ENCODE results near the gene EHMT1. TPM values are rescaled to one million over a fixed set of nuclear protein-coding genes. Genes with fewer than 3 reads are reported as not detected.
"Not testable (repeated sequence)": the region's sequence is repeated elsewhere in the genome, so short reads cannot be mapped to it uniquely, and the experiment has no call there.

Gene EHMT1
- total and polyA plus RNA-seq, 9 of the 15 experiments (the other 6 are each of a cell fraction or from before 2014, with no cell fraction given) = 2.2 to 76.0 (median 36.4) TPM

DNA sequence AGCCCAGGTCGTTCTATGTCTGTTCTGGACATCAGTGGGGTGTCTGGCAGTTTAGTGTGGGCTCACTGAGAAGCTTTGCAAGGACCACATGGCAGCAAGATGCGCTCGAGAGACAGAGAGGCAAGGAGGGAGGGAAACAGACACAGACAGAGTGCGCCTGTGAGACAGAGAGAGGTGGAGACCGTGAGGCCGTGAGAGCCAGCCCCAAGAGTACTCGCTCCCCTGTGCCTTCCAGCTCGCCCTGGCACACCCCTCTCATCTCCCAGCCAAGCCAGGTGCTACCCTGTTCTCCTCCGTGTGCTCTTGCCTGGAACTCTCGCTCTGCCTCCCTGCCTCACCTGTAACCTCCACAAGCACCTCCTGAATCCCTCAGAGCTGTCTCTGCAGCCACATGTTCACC lies 106.8 kb downstream of the EHMT1 start:
- Histone ChIP-seq H3K4me2 (ENCODE audit: insufficient read depth, low read length) (no peak overlapping the region), H3K79me2 (ENCODE audit: control insufficient read depth, insufficient read depth, low read length) (peaks cover 57% of the 10 kb centered on the region), H3K36me3 (ENCODE audit: control insufficient read depth, insufficient read depth, low read length) (peaks cover 75% of the 10 kb centered on the region), H4K20me1 (replicated peaks; ENCODE audit: control insufficient read depth, insufficient read depth, low read length) (no peaks in the 10 kb centered on the region), H2AFZ (ENCODE audit: low read depth, low read length) (no peak overlapping the region), H3K4me3 (no peak overlapping the region), H3K4me1 (replicated peaks in 1 of 2; ENCODE audit: control insufficient read depth in 2 of 2, insufficient read depth in 2 of 2, low read length in 2 of 2) (peaks cover 2 to 16% of the 10 kb centered on the region in 2 experiments; a peak in 3 of 5 replicates), H3K9me3 (replicated peaks; ENCODE audit: control insufficient read depth, insufficient read depth, low read depth, low read length) (peaks cover 11% of the 10 kb centered on the region), H3K9me1 (ENCODE audit: control insufficient read depth, insufficient read depth, low read length) (no peaks in the 10 kb centered on the region), H3K9ac (ENCODE audit: insufficient read depth in 1 of 2, low read depth in 2 of 2, low read length in 2 of 2) (0 out of 4 replicates have a peak overlapping the region, but pooled peaks of 1 of the 2 experiments have one; percentile 33), H3K27ac (ENCODE audit: extremely low read depth, low read depth, low read length) (no peak overlapping the region), H3K27me3 (ENCODE audit: control insufficient read depth in 2 of 2, insufficient read depth in 2 of 2, low read length in 2 of 2) (no peaks in the 10 kb centered on the region)
- DNase-seq (ENCODE audit: extremely low read depth in 1 of 4, low spot score in 3 of 4) (no peak), FAIRE-seq (no peak), ATAC-seq (no peak)
- 96% methylated on average over 10 of the region's 10 CpGs for WGBS (ENCODE audit: insufficient coverage, low coverage, missing lambda C conversion rate)
- TF ChIP-seq, protein P1, sequence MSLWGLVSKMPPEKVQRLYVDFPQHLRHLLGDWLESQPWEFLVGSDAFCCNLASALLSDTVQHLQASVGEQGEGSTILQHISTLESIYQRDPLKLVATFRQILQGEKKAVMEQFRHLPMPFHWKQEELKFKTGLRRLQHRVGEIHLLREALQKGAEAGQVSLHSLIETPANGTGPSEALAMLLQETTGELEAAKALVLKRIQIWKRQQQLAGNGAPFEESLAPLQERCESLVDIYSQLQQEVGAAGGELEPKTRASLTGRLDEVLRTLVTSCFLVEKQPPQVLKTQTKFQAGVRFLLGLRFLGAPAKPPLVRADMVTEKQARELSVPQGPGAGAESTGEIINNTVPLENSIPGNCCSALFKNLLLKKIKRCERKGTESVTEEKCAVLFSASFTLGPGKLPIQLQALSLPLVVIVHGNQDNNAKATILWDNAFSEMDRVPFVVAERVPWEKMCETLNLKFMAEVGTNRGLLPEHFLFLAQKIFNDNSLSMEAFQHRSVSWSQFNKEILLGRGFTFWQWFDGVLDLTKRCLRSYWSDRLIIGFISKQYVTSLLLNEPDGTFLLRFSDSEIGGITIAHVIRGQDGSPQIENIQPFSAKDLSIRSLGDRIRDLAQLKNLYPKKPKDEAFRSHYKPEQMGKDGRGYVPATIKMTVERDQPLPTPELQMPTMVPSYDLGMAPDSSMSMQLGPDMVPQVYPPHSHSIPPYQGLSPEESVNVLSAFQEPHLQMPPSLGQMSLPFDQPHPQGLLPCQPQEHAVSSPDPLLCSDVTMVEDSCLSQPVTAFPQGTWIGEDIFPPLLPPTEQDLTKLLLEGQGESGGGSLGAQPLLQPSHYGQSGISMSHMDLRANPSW (CRISPR knock-in tag; IDR thresholded peaks at IDR 0.05) = no peak
- TF ChIP-seq, protein P2, sequence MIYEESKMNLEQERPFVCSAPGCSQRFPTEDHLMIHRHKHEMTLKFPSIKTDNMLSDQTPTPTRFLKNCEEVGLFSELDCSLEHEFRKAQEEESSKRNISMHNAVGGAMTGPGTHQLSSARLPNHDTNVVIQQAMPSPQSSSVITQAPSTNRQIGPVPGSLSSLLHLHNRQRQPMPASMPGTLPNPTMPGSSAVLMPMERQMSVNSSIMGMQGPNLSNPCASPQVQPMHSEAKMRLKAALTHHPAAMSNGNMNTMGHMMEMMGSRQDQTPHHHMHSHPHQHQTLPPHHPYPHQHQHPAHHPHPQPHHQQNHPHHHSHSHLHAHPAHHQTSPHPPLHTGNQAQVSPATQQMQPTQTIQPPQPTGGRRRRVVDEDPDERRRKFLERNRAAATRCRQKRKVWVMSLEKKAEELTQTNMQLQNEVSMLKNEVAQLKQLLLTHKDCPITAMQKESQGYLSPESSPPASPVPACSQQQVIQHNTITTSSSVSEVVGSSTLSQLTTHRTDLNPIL (CRISPR knock-in tag; IDR thresholded peaks at IDR 0.05) = no peak
- TF ChIP-seq CXXC5 (CRISPR knock-in tag; IDR thresholded peaks at IDR 0.05) (no peak), PHF20 (IDR thresholded peaks at IDR 0.05; ENCODE audit: partially characterized antibody) (no peak)
- ChIA-PET CTCF (ENCODE audit: low intra/inter-chr PET ratio) (no interaction called here), POLR2A (interaction anchor here (0.8 kb wide), 1 partner anchor 60 kb away, joined by 3 read pairs; no protein-coding TSS in a partner anchor)
- in situ Hi-C loops (cut with MboI) (no loop called here), intact Hi-C loops (cut with micrococcal nuclease) (no loop called here)
- no TSS peak for BruUV-seq (replicated peaks)

DNA sequence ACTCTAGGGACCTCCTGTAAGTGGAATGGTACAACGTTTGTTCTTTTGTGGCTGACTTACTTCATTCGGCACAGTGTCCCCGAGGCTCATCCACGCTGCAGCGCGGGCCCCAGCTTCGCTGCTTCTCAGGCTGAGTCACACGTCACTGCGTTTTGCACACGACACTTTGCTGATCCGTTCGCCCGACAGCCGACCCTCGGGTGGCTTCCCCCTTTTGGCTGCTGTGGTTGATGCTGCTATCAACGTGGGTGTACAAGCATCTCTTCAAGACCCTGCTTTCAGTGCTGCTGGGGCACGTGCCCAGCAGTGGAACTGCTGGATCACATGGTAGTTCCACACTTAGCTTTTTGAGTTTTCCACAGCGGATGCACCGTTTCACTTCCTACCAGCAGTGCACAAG lies 107.5 kb downstream of the EHMT1 start:
- H3K9ac ChIP-seq (ENCODE audit: insufficient read depth in 1 of 2, low read depth in 2 of 2, low read length in 2 of 2); H3K4me3 ChIP-seq; H3K27ac ChIP-seq (ENCODE audit: extremely low read depth, low read depth, low read length); H3K9me1 ChIP-seq (ENCODE audit: control insufficient read depth, insufficient read depth, low read length); H3K27me3 ChIP-seq (ENCODE audit: control insufficient read depth in 2 of 2, insufficient read depth in 2 of 2, low read length in 2 of 2); POLR2A ChIA-PET; intact Hi-C loops (cut with micrococcal nuclease); in situ Hi-C loops (cut with MboI); H4K20me1 ChIP-seq (replicated peaks; ENCODE audit: control insufficient read depth, insufficient read depth, low read length); CTCF ChIA-PET (ENCODE audit: low intra/inter-chr PET ratio); H2AFZ ChIP-seq (ENCODE audit: low read depth, low read length); DNase-seq (ENCODE audit: extremely low read depth in 1 of 4, low spot score in 3 of 4); H3K4me2 ChIP-seq (ENCODE audit: insufficient read depth, low read length); ATAC-seq; BruUV-seq (replicated peaks): not testable (repeated sequence)
- Histone ChIP-seq H3K9me3 (replicated peaks; ENCODE audit: control insufficient read depth, insufficient read depth, low read depth, low read length) (peaks cover 14% of the 10 kb centered on the region), H3K4me1 (replicated peaks in 1 of 2; ENCODE audit: control insufficient read depth in 2 of 2, insufficient read depth in 2 of 2, low read length in 2 of 2) (peaks cover 2 to 16% of the 10 kb centered on the region in 2 experiments; a peak in 3 of 5 replicates), H3K36me3 (ENCODE audit: control insufficient read depth, insufficient read depth, low read length) (peaks cover 77% of the 10 kb centered on the region), H3K79me2 (ENCODE audit: control insufficient read depth, insufficient read depth, low read length) (peaks cover 57% of the 10 kb centered on the region)
- FAIRE-seq = peak; percentile 19
- 97% methylated on average over 5 of the region's 19 CpGs for WGBS (ENCODE audit: insufficient coverage, low coverage, missing lambda C conversion rate)
